HG02870 (cell line): ENCODE measurements around the gene FRMPD4.

Experiments
- ATAC-seq: cut with Tn5 transposase; IDR thresholded peaks from one replicate; pipeline ENCODE4 v1.9.1; 2021; ENCODE audit warnings: mild to moderate bottlenecking, moderate library complexity; ENCODE audit not compliant: unreplicated experiment

The FRMPD4 gene

GRCh38 chrX:12210196-12210815, 72.0 kb downstream of the FRMPD4 start:
- no peak for ATAC-seq

GRCh38 chrX:12210971-12211370, 72.7 kb downstream of the FRMPD4 start:
- ATAC-seq: no peak

GRCh38 chrX:12223650-12224049, 85.4 kb downstream of the FRMPD4 start:
- no peak for ATAC-seq

DNA sequence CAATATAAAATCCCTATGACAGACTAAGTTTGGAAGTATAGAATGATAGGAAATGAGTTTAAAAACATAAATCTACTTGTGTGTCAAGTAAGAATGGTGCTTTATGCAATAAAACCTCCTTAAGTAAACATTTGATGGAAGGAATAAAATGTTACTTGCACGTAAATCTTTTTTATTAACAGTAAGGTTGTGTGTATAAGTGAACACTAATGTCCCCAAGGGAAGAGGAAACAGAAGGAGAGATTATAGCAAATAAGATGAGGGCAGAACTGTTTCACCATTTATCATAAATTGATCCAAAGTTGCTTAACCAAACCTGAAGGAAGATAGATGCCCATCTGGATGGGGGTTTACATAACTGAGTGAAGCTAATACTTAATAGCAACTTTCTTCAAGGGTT, 86.8 kb downstream of the FRMPD4 start:
- no peak for ATAC-seq

GRCh38 chrX:12227412-12228041, 89.3 kb downstream of the FRMPD4 start:
- ATAC-seq: no peak

- no peak for ATAC-seq
Measured at GRCh38 chrX:12228862-12229261, 90.6 kb downstream of the FRMPD4 start.

GRCh38 chrX:12229986-12230385, 91.7 kb downstream of the FRMPD4 start:
- ATAC-seq: no peak

DNA sequence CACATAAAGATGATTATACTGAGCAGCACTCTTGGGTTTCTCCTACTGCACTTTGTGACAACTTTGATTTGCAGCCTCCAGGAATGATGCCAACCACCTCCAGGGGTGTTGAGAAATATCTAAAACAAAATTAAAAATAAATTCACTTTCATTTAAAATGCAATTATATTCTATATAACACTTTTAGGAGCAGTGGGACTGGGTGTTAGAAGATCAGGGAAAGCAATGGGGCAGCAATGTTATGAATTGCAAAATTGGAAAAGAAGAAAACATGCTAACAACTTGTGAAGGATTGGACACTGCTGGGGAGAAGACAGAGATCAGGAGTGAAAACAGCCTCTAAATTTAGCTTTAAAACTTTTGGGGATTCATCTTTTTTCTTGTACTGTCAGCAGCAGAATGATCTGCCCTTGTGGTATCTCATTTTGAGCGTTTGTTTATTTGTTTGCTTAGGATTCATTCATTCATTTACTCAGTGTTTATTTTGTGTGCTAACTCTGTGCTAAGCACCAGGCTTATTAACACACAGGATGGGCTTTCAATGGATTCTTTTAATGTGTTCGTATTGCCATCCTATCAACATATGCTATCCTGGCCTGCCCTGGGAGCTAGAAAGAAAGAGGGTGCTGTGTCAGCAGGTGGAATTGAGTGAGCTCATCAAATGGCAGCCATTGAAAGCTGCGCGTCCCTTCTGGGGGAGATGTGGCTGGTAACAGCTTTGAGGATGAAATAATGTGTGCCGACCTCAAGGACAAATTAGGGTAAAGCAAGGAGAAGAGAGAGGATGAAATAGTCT, 96.5 kb downstream of the FRMPD4 start:
- no peak for ATAC-seq

DNA sequence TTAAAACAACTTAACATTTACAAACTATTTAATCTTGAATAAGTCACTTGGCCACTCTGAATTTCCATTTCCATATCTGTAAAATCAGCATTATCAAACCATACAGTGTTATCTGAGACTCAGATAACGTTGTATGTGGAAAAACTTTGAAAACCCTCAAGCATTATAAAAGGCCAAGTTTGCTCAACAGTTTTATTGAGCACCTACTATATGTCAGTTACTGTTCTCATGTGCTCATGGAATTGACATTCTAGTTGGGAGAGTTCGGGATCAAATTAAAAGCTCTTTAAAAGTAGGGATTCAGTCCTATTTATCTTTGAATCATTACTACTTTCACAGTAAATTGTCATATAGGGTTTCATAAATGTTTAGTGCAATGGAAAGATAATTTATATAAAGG, 97.9 kb downstream of the FRMPD4 start:
- no peak for ATAC-seq

DNA sequence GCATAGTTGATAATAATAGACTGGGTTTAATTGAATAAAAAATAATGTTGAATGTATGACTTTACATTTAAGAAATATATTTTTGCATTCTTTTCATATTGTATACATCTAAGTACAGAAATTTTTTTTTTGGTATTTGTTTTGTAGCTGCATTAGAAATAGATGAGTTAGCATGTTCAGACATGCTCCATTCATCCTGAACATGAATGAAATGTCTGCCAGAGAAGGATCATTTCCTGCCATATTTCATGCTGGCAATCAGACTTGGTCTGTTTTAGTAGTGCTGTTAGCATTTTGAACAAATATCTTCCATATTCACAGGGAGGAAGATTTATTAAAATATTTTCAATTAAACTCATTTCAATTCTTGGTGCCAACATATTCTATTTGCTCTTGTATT, 98.9 kb downstream of the FRMPD4 start:
- ATAC-seq: no peak

DNA sequence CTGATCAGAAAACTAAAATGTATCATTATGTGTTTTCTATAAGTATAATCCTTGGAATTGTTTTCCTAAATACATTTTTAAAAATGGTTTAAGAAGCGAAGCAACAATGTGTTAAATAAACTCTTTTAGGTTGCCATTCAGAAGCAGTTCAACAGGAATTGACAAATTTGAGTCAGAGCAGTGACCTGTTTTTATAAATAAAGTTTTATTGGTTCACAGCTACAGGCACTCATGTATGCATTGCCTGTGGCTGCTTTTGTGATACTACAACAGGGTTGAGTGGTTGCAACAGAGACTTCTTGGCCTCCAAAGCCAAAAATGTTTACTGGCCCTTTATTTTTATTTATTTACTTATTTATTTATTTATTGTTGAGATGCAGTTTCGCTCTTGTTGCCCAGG, 99.5 kb downstream of the FRMPD4 start:
- no peak for ATAC-seq

DNA sequence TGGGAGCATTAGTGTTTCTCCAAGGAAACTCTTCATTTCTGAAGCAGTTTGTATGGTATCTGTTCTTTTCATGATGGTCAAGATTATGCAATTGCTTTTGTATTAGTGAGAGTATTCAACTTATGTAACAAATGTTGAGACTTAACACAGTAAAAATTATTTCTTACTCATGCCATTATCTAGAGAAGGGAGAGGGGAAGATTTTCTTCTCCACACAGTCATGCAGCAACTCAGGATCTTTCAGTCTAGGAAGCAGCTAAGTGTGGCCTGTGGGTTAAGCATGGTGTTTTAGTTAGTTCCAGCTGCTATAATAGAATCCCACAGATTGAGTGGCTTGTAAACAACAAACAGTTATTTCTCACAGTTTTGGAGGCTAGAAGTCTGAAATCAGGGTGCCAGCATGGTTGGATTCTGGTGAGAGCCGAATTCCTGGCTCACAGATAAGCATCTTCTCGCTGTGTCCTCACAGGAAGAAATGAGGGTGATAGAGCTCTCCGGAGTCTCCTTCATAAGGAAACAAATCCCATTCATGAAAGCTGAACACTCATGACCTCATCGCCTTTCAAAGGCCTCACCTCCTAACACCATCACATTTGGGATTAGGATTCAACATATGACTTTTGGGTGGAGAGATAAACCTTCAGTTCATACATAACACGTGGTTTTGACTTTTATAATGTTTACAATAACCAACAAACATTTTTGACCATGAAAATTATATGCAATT, 101.2 kb downstream of the FRMPD4 start:
- no peak for ATAC-seq

DNA sequence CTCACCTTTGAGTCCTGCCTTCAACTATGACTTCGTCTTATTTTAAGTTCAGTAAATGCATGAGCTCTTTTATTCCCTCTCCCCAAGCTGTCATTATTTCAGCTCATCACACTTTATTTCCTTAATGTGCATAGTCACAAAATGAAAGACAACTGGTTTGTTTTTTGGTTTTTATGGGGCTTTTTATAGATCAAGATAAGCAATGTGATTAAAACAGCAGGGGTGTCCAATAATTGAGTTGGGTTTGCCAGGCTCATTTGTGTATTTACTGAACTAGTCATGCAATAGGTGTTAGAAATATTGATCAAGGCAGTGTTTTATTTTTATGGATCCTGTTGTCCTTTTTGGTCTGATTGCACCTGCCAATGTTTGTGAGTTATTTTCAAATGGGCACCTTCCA, 102.2 kb downstream of the FRMPD4 start:
- no peak for ATAC-seq

DNA sequence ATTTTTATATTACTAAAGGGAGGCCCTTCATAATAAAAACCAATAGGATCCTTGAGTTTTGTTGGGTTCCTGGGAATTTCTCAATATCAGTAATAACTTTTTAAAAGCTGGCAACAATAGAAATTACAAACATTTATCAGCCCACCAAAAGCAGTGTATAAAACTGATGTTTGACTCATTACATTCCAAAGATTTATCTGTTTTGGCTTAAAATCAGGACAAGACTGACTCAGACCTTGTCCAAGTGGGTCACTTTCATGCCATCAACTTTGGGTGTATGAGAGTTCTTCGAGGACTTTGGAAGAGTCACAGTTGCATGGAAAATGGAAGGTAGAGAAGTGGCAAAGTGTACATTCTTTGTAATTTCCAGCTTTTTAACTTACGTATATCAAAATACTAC, 102.8 kb downstream of the FRMPD4 start:
- ATAC-seq: no peak

- ATAC-seq: no peak
Measured at GRCh38 chrX:12245650-12246645, 107.7 kb downstream of the FRMPD4 start.

DNA sequence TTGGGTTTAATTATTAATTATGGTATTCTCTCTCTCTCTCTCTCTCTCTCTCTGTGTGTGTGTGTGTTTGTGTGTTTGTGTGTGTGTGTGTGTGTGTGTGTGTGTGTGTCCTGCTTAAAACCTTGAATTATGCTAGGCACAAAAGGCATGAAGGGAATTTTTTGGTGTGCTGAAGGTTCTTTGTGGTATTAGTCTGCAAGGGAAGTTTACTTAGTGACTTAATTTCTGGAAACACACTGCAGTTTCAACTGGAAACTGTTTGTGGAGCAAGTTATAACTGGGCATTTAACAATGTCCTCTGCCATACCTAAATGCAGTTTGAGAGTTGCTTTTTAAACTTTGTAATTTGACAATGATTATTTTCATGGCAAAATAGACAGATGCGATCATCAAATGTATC, 111.7 kb downstream of the FRMPD4 start:
- ATAC-seq: no peak

GRCh38 chrX:12263211-12263610, 124.9 kb downstream of the FRMPD4 start:
- no peak for ATAC-seq

- no peak for ATAC-seq
Measured at GRCh38 chrX:12269484-12269883, 131.2 kb downstream of the FRMPD4 start.

DNA sequence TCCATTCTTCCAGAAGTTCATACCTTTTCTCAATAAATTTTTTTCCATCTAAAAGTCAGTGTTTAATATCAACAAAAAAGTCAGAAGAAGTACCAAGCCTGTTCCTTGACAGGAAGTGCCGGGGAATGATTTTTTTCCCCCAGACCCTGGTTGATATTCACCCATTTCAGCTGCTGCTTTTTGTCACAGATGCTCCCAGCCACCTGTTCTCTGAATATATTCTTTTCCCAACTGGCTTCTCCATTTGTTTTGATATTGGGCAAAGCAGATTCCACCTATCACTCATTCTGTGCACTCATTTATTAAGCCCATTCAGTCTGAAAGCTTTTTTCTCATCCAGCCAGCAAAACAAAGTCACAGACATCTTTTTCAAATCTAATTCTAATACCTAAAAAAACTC, 139.9 kb downstream of the FRMPD4 start:
- no peak for ATAC-seq

GRCh38 chrX:12282991-12283390, 144.7 kb downstream of the FRMPD4 start:
- no peak for ATAC-seq
